ENCODE data around the gene RBM24. TPM values are rescaled to one million over a fixed set of nuclear protein-coding genes. Genes with fewer than 3 reads are reported as not detected.

The RBM24 gene
- polyA plus RNA-seq (2013, experiment 1 of 2; ENCODE audit: insufficient read length), result 4.8 TPM
- polyA plus RNA-seq (2013, experiment 2 of 2; ENCODE audit: insufficient read length), result 4.4 TPM

DNA sequence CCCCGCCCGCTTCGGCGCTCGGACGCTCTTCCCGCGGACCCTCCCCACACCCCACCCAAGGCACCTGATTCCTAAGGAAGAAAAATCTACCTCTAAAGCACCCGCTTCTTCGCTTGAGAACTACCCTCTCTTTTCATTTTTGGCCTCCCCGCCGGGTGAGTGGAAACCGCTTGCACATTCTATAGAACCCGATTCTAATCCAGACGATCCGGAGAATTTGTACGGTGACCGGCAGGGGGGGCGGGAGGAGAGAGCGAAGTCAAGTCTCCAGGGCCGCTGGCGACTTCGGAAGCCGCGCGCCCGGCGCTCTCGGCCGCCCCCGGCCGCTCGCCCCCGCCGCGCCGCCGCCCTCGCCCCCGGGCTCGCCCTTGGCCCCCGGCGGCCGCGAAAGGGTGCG, at the start of gene RBM24:
RBM24 (plus strand) TSS at position 262 of the 397 bp plus-strand sequence. CDS start 221 bp downstream, outside the sequence.
- DNase-seq, result peak; percentile 83

GRCh38 chr6:17233531-17233930, 47.6 kb upstream of the RBM24 start:
- DNase-seq, result no peak

- no peak for DNase-seq
These were observed 43.9 kb upstream of the RBM24 start for GRCh38 chr6:17237246-17237645.

DNA sequence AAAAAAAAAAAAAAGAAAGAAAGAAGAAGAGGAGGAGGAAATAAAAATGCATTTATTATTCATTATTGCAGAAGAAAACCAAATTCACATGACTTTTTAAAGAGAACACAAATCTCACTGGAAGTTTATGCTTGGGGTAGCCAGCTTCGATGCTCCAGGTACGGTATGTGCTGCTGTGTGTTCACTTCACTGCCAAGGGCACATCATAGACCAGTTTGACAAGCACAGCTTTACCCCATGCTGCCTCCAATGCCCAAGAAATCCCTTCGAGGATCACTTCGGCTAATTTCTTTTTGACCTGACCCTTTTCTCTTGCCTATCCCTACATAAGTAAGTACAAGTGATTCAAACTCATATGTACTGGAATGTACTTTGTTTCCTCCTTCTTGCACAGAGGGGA, 41.9 kb upstream of the RBM24 start:
- DNase-seq, result no peak

DNA sequence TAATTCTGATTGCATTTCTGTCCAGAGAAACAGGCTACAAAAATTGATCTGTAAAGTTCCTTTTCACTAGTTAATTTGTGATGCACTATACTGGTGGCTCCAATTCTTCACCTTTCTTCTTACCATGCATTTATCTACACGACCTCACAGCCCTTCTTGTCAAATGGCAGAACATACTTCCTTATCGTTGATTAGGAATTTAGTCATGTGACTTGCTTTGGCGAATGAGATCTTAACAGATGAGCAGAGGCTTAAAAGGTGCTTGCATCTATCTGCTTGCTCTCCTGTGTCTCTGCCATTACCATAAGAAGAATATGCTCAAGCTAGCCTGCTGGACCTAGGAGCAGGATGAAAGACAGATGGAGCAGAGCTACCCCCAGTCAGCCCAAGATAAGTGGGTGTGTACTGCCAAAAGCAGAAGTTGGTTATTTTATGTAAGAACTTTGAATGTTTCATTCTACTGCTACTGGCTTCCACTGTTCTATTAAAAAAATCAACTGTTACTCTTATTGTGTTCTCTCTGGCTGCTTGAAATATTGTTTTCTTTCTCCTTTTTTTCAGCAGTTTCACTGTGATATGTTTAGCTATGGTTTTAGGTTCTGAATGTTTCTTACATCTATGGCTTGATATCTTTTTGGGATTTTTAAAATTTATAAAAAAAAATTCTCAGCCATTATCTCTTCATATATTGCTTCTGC, 40.2 kb upstream of the RBM24 start:
- DNase-seq, result no peak

GRCh38 chr6:17242087-17242486, 39.1 kb upstream of the RBM24 start:
- no peak for DNase-seq

- no peak for DNase-seq
These were observed 30.9 kb upstream of the RBM24 start for GRCh38 chr6:17250237-17250636.

- DNase-seq, result no peak
These were observed 29.2 kb upstream of the RBM24 start for GRCh38 chr6:17251953-17252352.

GRCh38 chr6:17258749-17259148, 22.4 kb upstream of the RBM24 start:
- DNase-seq, result no peak

- no peak for DNase-seq
These were observed 15.6 kb upstream of the RBM24 start for GRCh38 chr6:17265570-17265969.

DNA sequence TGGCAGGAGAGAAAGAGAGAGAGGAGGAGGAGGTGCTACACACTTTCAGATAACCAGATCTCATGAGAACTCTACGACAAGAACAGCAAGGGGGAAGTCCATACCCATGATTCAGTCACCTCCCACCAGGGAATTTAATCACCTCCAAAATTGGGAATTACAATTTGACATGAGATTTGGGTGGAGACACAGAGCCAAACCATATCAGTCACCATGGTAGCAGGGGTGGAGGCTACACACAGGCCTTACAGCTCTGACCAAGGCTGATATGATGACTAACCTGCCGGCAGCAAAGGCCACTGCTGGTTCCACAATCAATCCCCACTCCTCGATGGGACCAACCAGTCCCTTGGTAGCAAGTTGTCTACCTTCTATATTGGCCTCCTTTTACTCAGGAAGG, 13.6 kb upstream of the RBM24 start:
- DNase-seq, result no peak

DNA sequence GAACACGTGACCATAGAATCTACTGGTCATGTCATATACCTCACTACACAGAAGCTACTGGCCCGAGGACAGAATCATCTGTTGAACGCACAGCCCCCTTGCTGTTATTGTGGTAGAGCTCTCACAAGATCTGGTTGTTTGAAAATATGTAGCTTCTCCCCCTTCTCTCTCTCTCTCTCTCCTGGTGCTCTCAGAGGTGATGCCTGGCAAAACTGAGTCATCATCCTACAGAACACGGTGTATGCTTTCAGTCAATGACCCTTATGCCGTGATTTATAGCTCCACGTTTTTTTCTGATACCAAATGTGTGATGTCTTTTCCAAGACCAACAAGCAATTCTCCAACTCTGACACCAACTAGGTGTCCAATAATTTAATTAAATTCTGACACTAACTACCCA, 13.0 kb upstream of the RBM24 start:
- DNase-seq, result peak; percentile 21

GRCh38 chr6:17269840-17270239, 11.3 kb upstream of the RBM24 start:
- peak; percentile 78 for DNase-seq

GRCh38 chr6:17271628-17272027, 9.5 kb upstream of the RBM24 start:
- DNase-seq, result no peak

DNA sequence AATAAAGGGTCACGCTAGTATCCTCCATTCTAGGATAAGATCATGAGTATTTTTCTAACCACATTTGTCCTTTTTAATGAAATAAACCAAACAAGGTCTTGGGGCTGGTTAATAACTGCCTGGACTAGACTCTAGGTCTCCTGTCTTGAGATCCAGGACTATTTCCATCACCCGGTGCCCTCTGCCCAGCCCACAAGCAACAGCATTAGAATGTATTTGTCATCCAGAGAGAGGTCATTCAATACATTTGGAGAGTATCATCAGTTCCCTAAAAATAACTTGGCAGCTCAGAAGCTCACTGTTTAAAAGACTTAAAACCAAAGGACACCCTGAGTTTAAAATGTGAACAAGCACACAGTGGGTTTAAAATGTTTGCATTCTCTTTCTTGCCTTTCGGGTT, 4.4 kb upstream of the RBM24 start:
- no peak for DNase-seq

GRCh38 chr6:17277256-17277655, 3.9 kb upstream of the RBM24 start:
- no peak for DNase-seq

DNA sequence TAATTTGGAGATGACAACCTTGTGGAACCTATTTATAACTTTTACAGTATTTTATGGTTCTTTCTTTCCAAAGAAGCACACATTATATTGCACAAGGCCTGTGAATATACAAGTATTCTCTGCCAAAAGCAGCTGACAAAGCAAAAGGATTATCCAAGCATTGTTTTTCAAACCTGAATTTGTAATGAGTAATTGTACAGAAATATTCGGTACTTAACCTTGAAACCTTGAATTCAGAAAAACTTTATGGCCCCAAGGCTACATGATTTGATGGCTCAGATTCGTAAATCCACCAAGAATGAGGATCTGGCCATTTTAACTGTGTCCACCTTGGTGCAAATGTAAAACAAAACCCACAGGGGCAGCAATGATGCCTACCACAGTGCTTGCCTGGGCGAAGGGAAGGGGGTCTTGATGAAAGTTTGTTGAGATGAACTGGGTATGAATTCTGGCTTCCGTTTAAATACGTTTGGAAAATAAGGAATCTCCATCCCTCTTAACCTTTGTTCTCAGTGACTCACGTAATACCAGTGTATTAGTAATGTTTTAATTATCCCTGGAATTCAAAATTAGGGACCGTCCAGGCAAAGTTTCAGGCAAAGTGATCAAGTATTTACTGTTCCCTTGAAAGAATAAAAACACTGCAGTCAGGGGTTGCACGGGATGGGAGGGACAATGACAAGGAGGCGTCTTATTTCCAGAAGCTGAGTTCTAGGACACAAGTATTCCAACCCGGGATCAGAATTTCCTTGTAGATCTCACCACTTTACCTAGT, 2.7 kb upstream of the RBM24 start:
- DNase-seq, result peak; percentile 75

- DNase-seq, result no peak
These were observed 1.0 kb upstream of the RBM24 start for GRCh38 chr6:17280138-17280537.

DNA sequence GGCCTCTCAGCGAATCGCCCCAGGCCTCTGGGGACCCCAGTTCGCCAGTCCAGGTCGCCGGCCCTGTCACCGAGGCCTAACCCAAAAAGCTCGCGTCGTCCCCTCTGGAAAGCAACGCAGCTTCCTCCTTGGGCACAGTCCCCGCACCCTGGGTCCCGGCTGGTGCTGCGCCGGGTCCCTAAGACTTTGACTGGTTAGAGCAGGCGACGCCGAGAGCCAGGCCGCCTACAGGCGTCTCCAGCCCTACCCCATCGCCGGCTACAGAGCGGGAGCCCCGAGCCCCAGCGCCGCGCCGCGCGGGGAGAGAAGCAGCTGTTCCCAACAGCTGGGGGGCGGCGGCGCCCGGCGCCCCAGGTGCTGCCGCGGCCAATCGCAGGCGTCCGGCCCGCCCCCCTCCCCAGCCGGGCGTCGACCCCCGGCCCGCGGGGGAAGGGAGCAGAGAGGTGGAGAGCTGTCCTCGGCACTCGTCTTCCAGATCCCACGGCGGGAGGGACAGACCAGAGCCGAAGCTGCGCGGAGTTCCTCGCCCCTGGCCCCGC, 540 bp upstream of the RBM24 start:
- peak; percentile 33 for DNase-seq

- DNase-seq, result peak; percentile 33
These were observed 628 bp downstream of the RBM24 start for GRCh38 chr6:17281497-17282481.

- no peak for DNase-seq
These were observed 1.9 kb downstream of the RBM24 start for GRCh38 chr6:17283074-17283473.

DNA sequence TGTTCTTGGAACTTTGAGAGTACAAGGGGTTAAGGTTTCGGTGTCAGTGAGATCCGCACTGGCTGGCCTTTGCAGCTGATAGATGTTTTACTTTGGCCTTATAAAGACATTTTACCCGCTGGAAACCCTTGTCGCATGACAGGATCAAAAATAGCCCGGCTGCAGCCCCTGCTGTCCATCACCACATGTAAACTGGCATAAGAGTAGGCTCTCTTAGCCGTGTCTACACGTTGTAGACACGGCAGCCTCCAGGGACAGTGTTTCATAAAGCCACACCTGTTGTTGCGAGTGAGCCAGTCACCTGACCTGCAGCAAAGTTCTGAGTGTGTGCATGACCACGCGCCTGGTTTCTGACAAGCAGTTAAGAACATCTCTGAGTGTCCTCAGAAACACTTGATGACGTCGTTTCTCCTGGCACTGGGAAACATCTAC, 8.5 kb downstream of the RBM24 start:
- DNase-seq, result no peak
